ENCODE measurements around the gene NBPF3. TPM values are rescaled to one million over a fixed set of nuclear protein-coding genes. Genes with fewer than 3 reads are reported as not detected.

NBPF3 gene
- total RNA-seq, 1 experiment from 2014 or later = 16.1 TPM

DNA sequence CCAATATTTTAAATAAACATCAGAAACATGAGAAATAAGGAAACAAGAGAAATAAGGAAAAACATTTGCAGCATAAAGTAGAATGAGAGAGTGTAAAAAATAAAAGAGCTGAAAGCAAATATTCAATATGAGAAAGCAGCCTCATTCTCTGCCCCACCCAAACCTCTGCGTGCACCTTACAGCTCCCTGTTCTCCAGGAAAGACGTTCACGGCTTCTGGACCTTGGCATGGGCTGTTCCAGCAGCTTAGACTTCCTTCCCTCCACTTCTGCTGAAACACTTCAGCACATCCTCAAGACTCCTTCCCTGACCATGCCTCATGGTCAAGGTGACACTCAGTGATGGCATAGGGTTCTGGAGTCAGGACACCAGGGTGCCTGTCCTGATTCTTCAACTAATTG, 92.6 kb downstream of the NBPF3 start:
- DNase-seq (ENCODE audit: low spot score) = no peak
- in situ Hi-C loops (cut with HindIII; ENCODE audit: low sequenced_read_pairs) = no loop called here

DNA sequence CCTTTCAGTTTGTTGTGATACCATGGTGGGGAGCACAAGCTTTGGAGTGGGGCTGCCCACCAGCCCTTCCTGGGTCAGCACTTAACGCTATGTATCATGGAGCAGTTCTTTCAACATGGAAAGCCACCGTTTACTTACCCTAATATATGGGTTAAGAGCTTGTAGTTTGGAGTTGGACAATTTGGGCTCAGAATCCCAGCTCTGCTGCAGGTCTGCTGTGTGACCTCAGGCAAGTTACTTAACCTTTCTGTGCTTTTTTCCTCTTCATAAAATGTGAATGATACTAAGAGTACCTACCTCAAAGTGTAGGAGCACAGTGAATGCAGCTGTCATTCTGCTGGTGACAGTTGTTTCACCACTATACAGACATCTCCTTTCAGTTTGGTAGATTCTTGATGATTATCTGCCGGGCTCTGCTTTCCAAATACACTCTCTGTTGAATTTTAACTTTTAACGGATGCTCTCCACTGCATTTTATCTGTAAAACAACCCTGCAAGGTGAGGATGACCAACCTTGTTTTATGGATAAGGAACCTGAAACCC, 93.1 kb downstream of the NBPF3 start:
- no peak for DNase-seq (ENCODE audit: low spot score)
- in situ Hi-C loops (cut with HindIII; ENCODE audit: low sequenced_read_pairs) = no loop called here

DNA sequence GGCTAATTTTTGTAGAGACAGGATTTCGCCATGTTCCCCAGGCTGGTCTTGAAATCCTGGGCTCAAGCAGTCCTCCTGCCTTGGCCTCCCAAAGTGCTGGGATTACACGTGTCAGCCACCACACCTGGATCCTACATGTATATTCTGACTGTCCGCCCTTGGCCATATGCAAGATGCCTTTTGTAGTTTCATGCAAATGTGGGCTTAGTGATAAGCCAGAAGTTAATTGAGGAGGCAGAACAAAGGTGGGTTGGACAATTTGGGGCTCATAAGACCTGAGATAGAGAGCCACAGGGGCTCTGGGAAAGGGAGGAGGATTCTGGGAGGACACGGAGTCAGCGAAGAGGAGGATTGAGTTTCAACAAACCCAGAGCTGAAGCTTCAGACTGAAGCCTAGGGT, 94.2 kb downstream of the NBPF3 start:
- no peak for DNase-seq (ENCODE audit: low spot score)
- in situ Hi-C loops (cut with HindIII; ENCODE audit: low sequenced_read_pairs) = no loop called here

Other genes starting within 250 kb of the NBPF3 start
- 19.3 and 50.4 TPM in 2 replicates for gene ECE1, start 149.7 kb upstream of the NBPF3 start, total RNA-seq (2014; rRNA removed; shearing (Covaris generic))
- 0.58 and 0.98 TPM in 2 replicates for gene ALPL, start 69.3 kb downstream of the NBPF3 start, total RNA-seq (2014; rRNA removed; shearing (Covaris generic))
- gene RAP1GAP, start 229.2 kb downstream of the NBPF3 start, total RNA-seq (2014; rRNA removed; shearing (Covaris generic)) = 3.7 and 4.8 TPM in 2 replicates

All from G401 (cell line).